HG02870 (cell line): Measurements from ENCODE around the gene RPS3.

ENCODE experiments used
- ATAC-seq: cut with Tn5 transposase; IDR thresholded peaks from one replicate; pipeline ENCODE4 v1.9.1; 2021; ENCODE audit warnings: mild to moderate bottlenecking, moderate library complexity; ENCODE audit not compliant: unreplicated experiment

The RPS3 gene

DNA sequence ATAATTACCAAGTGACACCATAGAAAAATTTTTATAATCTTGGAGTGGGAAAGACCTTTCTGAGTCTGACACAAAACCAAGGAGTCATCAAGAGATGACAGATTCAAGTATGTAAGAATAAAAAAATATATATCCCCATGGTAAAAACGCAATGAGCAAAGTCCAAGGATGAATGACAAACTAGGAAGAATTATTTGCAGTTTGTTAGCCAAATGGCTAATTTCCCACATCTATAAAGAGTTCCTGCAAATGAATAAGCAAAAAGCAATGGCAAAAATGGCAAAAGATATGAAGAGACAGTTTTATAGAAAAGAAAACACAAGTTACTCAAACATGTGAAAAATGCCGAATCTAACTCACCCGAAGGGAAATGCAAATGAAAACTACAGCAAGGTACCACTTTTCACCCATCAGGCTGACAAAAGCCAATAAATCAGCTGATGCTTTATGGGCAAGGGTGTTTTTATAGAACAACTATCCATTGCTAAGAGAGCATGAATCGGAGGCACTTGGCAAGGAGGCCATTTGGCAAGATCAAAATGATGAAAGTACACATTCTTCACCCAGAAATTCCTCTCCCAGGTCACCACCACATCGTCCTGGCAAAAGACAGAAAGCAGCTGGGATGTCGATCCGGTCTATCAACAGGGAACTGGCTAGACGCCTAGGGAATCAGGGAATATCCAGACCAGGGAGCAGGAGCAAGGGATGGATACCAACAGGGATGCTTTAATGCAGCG is 54.8 kb downstream of the RPS3 start:
- no peak for ATAC-seq

DNA sequence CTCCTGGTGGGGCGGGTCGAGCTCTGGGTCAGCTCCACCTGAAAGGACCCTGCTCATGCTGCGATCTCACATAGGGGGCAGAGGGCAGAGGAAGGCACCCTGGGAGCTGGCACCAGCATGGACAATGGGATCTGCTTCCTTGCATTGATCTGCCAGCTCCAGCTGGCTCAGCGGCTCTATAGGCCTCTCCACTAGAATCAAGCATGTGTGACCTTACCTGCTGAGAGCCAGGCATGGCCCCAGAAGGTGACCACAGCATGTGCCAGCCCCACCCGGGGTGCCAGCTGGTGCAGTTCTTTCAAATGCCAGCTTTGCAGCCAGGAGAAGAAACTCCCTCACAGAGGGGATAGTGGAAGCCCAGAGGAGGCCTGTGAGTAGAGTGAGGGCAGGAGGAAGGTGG is 55.7 kb downstream of the RPS3 start:
- no peak for ATAC-seq
